GM23338 (cell line): ENCODE results near the gene NRXN2. TPM values are rescaled to one million over a fixed set of nuclear protein-coding genes. Genes with fewer than 3 reads are reported as not detected.

Source experiments
- ATAC-seq: fragments of 200-7000 bp; cut with Tn5 transposase; 3 replicates; pipeline ENCODE4 v1.9.1; 2020
- DNase-seq: peaks from one replicate; pipeline ENCODE4 v3.0.0-alpha.2; 2015; ENCODE audit warnings: low spot score
- H2AFZ ChIP-seq: fragments of 200-600 bp; sonication (generic); 2 replicates; pipeline ENCODE4 v1.8.0; 2016; ENCODE audit warnings: antibody characterized with exemption, mild to moderate bottlenecking, moderate library complexity
- H3F3A ChIP-seq: fragments of 200-600 bp; sonication (generic); replicated peaks from 2 replicates; pipeline ENCODE4 v1.8.0; 2017; ENCODE audit warnings: antibody characterized with exemption, mixed run types, low read depth
- H3K27ac ChIP-seq: fragments of 200-600 bp; sonication (generic); 2 replicates; pipeline ENCODE4 v1.6.1; 2016; ENCODE audit warnings: low read depth
- H3K27me3 ChIP-seq: fragments of 200-600 bp; sonication (generic); 2 replicates; pipeline ENCODE4 v1.8.0; 2016; ENCODE audit warnings: mild to moderate bottlenecking, mixed run types, moderate library complexity; ENCODE audit not compliant: insufficient read depth
- H3K36me3 ChIP-seq: fragments of 200-600 bp; sonication (generic); 2 replicates; pipeline ENCODE4 v1.8.0; 2016; ENCODE audit warnings: mild to moderate bottlenecking; ENCODE audit not compliant: insufficient read depth
- H3K4me1 ChIP-seq: fragments of 200-600 bp; sonication (generic); 2 replicates; pipeline ENCODE4 v1.8.0; 2016; ENCODE audit warnings: mild to moderate bottlenecking, moderate library complexity; ENCODE audit not compliant: insufficient read depth
- H3K4me2 ChIP-seq: fragments of 200-600 bp; sonication (generic); 2 replicates; pipeline ENCODE4 v1.7.1; 2017; ENCODE audit warnings: mixed run types
- H3K4me3 ChIP-seq: fragments of 200-600 bp; sonication (generic); 2 replicates; pipeline ENCODE4 v1.6.1; 2016; ENCODE audit warnings: mixed run types
- H3K79me2 ChIP-seq: fragments of 200-600 bp; sonication (generic); replicated peaks from 2 replicates; pipeline ENCODE4 v1.8.0; 2017; ENCODE audit warnings: mild to moderate bottlenecking; ENCODE audit not compliant: insufficient read depth
- H3K9me2 ChIP-seq: fragments of 200-600 bp; sonication (generic); 2 replicates; pipeline ENCODE4 v1.8.0; 2017; ENCODE audit not compliant: insufficient read depth
- H4K20me1 ChIP-seq: fragments of 200-600 bp; sonication (generic); replicated peaks from 2 replicates; pipeline ENCODE4 v1.8.0; 2017; ENCODE audit warnings: mild to moderate bottlenecking; ENCODE audit not compliant: insufficient read depth
- H3K27ac Mint-ChIP-seq: 2 replicates; pipeline ENCODE4 v1.8.0; 2020; ENCODE audit warnings: inconsistent platforms, mild to moderate bottlenecking, moderate library complexity, mixed read lengths
- H3K27me3 Mint-ChIP-seq: 3 replicates; pipeline ENCODE4 v1.8.0; 2022; ENCODE audit warnings: low read depth, mild to moderate bottlenecking, moderate library complexity, mixed read lengths, inconsistent platforms; ENCODE audit not compliant: insufficient read depth, poor library complexity
- H3K36me3 Mint-ChIP-seq: 3 replicates; pipeline ENCODE4 v1.8.0; 2021; ENCODE audit warnings: low read depth, mild to moderate bottlenecking, inconsistent platforms, moderate library complexity, mixed read lengths
- H3K4me1 Mint-ChIP-seq: 3 replicates; pipeline ENCODE4 v1.8.0; 2020; ENCODE audit warnings: mild to moderate bottlenecking, inconsistent platforms, mixed read lengths
- H3K4me3 Mint-ChIP-seq: 3 replicates; pipeline ENCODE4 v1.8.0; 2021; ENCODE audit warnings: moderate library complexity, mild to moderate bottlenecking, inconsistent platforms, mixed read lengths
- H3K9me3 Mint-ChIP-seq: 3 replicates; pipeline ENCODE4 v1.8.0; 2020; ENCODE audit warnings: moderate library complexity, mild to moderate bottlenecking, inconsistent platforms, mixed read lengths
- CREB1 ChIP-seq: fragments of 250-450 bp; sonication (Bioruptor Pico); IDR thresholded peaks from 2 replicates; pipeline ENCODE4 v1.5.0; 2020; ENCODE audit warnings: low read depth, mild to moderate bottlenecking, moderate library complexity
- ETS1 ChIP-seq: IDR thresholded peaks from 2 replicates; pipeline ENCODE4 v1.6.1; 2016; ENCODE audit warnings: antibody characterized with exemption
- EZH2 ChIP-seq: fragments of 200-600 bp; sonication (generic); IDR thresholded peaks from one replicate; pipeline ENCODE4 v1.8.0; 2017; ENCODE audit warnings: antibody characterized with exemption, mild to moderate bottlenecking, low read depth; ENCODE audit not compliant: unreplicated experiment
- EZH2phosphoT487 ChIP-seq: fragments of 200-600 bp; sonication (generic); IDR thresholded peaks from one replicate; pipeline ENCODE4 v1.8.1; 2018; ENCODE audit warnings: antibody characterized with exemption; ENCODE audit not compliant: unreplicated experiment
- JUNB ChIP-seq: IDR thresholded peaks from one replicate; pipeline ENCODE4 v1.6.1; 2016; ENCODE audit warnings: antibody characterized with exemption; ENCODE audit not compliant: unreplicated experiment
- NANOG ChIP-seq: IDR thresholded peaks from 2 replicates; pipeline ENCODE4 v1.6.1; 2016; ENCODE audit warnings: antibody characterized with exemption, borderline replicate concordance
- POLR2AphosphoS5 ChIP-seq: IDR thresholded peaks from 2 replicates; pipeline ENCODE4 v1.6.1; 2016; ENCODE audit warnings: antibody characterized with exemption, low read depth
- REST ChIP-seq: IDR thresholded peaks from one replicate; pipeline ENCODE4 v1.6.1; 2018; ENCODE audit warnings: antibody characterized with exemption; ENCODE audit not compliant: unreplicated experiment
- ZNF114 ChIP-seq: fragments of 250-450 bp; sonication (Bioruptor Pico); IDR thresholded peaks from 2 replicates; pipeline ENCODE4 v1.5.0; 2020; ENCODE audit warnings: mild to moderate bottlenecking, moderate library complexity
- ZNF331 ChIP-seq: fragments of 250-450 bp; sonication (Bioruptor Pico); IDR thresholded peaks from 2 replicates; pipeline ENCODE4 v1.5.0; 2020; ENCODE audit warnings: low read depth, mild to moderate bottlenecking, moderate library complexity
- polyA plus RNA-seq: library from polyadenylated mRNA; unstranded; fragments of >200 nt; fragmentation: Nextera tagmentation; extraction: Ambion mirVana; gene quantifications from 2 replicates; pipeline ENCODE4 v1.2.1, GENCODE V29; 2016
- total RNA-seq: library from RNA; depleted of rRNA; stranded (reverse); fragments of >200 nt; shearing (Covaris generic); gene quantifications from 2 replicates; pipeline ENCODE4 v1.2.3, GENCODE V29; 2014

The NRXN2 gene
- total and polyA plus RNA-seq, 2 experiments from 2014 or later: 3.4 to 17.0 TPM

- DNase-seq: no peak
- ATAC-seq: no peak
- H3K27me3 Mint-ChIP-seq: peaks cover 18% of the 10 kb centered on the region
These were observed 68.6 kb downstream of the NRXN2 start for GRCh38 chr11:64654439-64654838.

More at GRCh38 chr11:64654439-64654838, 68.6 kb downstream of the NRXN2 start:
- Histone ChIP-seq H3K79me2 (no peaks in the 10 kb centered on the region), H3K4me1 (peaks cover 10% of the 10 kb centered on the region; the same call in 1 of the 2 replicates), H3K27me3 (no peaks in the 10 kb centered on the region), H3K36me3 (no peaks in the 10 kb centered on the region), H3F3A (no peaks in the 10 kb centered on the region), H3K27ac (no peak overlapping the region), H3K9me2 (no peaks in the 10 kb centered on the region), H2AFZ (no peak overlapping the region), H3K4me2 (no peak overlapping the region), H3K4me3 (no peak overlapping the region), H4K20me1 (no peaks in the 10 kb centered on the region)
- peaks cover 22% of the 10 kb centered on the region for H3K4me1 Mint-ChIP-seq
- H3K4me3 Mint-ChIP-seq: no peak overlapping the region
- H3K9me3 Mint-ChIP-seq: no peaks in the 10 kb centered on the region
- TF ChIP-seq POLR2AphosphoS5 (no peak), ZNF331 (CRISPR knock-in tag) (no peak), EZH2phosphoT487 (no peak), EZH2 (no peak), ETS1 (no peak), REST (no peak), ZNF114 (CRISPR knock-in tag) (no peak), CREB1 (CRISPR knock-in tag) (no peak), NANOG (no peak), JUNB (no peak)
- H3K27ac Mint-ChIP-seq: no peak overlapping the region
- no peaks in the 10 kb centered on the region for H3K36me3 Mint-ChIP-seq
